ENCODE measurements around the gene ATP5ME.

DNA sequence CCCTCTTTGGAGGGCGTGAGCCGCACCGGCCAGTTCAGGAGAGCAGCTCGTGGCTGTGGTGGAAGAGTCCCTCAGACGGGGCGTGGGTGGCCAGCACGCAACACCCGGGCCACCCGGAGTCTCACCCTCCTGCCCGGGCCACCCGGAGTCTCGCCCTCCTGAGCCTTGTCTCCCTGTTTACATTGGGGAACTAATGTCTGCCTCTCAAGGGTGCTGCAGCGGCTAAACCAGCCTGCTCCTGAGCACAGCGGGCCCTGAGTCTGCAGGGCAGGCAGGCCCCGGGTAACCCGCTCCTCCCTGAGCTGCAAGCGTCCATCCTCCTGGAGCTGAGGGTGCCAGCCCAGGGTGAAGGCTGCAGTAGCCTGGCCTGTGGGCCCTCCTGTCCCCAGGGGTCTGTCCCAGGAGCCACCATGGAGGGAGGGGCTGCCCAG lies 45.8 kb downstream of the ATP5ME start:
- TF ChIP-seq, protein P1, sequence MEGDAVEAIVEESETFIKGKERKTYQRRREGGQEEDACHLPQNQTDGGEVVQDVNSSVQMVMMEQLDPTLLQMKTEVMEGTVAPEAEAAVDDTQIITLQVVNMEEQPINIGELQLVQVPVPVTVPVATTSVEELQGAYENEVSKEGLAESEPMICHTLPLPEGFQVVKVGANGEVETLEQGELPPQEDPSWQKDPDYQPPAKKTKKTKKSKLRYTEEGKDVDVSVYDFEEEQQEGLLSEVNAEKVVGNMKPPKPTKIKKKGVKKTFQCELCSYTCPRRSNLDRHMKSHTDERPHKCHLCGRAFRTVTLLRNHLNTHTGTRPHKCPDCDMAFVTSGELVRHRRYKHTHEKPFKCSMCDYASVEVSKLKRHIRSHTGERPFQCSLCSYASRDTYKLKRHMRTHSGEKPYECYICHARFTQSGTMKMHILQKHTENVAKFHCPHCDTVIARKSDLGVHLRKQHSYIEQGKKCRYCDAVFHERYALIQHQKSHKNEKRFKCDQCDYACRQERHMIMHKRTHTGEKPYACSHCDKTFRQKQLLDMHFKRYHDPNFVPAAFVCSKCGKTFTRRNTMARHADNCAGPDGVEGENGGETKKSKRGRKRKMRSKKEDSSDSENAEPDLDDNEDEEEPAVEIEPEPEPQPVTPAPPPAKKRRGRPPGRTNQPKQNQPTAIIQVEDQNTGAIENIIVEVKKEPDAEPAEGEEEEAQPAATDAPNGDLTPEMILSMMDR (IDR thresholded peaks at IDR 0.05; ENCODE audit: low read depth, low read length, poor library complexity, severe bottlenecking): no peak
- TF ChIP-seq EZH2phosphoT487 (IDR thresholded peaks at IDR 0.05; ENCODE audit: borderline replicate concordance, low read length): no peak

All from DOHH2 (cell line).